ENCODE results near the gene CEACAM16.

CEACAM16 gene

DNA sequence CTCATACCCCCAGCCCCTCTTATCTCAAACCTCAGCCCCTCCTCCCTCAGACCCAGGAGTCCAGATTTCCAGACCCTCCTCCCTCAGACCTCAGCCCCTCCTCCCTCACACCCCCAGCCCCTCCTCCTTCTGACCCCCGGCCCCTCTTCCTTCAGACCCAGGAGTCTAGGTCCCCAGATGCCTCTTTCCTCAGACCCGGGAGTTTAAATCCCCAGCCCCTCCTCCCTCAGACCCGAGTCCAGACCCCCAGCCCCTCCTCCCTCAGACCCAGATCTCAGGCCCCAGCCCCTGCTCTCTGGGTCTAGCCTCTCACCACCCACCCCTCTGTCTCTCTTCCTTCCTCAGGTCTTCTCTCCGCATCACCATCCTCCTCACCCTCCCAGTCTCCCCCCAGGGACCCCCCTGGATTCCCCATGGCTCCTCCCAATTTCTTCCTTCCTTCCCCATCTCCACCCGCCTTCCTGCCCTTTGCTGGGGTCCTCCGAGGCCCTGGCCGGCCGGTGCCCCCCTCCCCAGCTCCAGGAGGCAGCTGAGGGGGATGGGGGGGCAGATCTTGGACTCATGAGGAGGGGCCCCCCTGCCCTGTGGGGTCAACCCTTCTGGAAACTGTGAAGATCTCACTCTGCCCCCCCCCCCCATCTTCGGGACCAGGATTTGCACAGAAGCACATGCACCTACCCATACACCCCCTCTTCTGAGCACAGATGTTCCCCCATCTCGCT lies 60.3 kb downstream of the CEACAM16 start:
- DNase-seq (ENCODE audit: low read depth, low spot score), result no peak
- Histone ChIP-seq H3K9me3 (ENCODE audit: low read depth, low read length) (no peaks in the 10 kb centered on the region), H3K27ac (no peak overlapping the region), H3K36me3 (ENCODE audit: insufficient read depth, low read length) (peaks cover 3% of the 10 kb centered on the region; the same call in 1 of the 2 replicates), H3K9ac (ENCODE audit: insufficient read length) (no peak overlapping the region), H3K4me3 (no peak overlapping the region)
- TF ChIP-seq POLR2AphosphoS5 (IDR thresholded peaks at IDR 0.05; ENCODE audit: borderline replicate concordance, low read depth, low read length) (no peak), EZH2 (IDR thresholded peaks at IDR 0.05) (no peak), FOXP2 (optimal IDR thresholded peaks at IDR 0.05; ENCODE audit: control extremely low read depth, extremely low read length, insufficient read depth) (no peak)

Data from SK-N-MC (cell line).